Measurements from ENCODE around the gene CAMK2N1.
"Not testable (repeated sequence)": the region's sequence is repeated elsewhere in the genome, so short reads cannot be mapped to it uniquely, and the experiment has no call there.

Gene CAMK2N1

DNA sequence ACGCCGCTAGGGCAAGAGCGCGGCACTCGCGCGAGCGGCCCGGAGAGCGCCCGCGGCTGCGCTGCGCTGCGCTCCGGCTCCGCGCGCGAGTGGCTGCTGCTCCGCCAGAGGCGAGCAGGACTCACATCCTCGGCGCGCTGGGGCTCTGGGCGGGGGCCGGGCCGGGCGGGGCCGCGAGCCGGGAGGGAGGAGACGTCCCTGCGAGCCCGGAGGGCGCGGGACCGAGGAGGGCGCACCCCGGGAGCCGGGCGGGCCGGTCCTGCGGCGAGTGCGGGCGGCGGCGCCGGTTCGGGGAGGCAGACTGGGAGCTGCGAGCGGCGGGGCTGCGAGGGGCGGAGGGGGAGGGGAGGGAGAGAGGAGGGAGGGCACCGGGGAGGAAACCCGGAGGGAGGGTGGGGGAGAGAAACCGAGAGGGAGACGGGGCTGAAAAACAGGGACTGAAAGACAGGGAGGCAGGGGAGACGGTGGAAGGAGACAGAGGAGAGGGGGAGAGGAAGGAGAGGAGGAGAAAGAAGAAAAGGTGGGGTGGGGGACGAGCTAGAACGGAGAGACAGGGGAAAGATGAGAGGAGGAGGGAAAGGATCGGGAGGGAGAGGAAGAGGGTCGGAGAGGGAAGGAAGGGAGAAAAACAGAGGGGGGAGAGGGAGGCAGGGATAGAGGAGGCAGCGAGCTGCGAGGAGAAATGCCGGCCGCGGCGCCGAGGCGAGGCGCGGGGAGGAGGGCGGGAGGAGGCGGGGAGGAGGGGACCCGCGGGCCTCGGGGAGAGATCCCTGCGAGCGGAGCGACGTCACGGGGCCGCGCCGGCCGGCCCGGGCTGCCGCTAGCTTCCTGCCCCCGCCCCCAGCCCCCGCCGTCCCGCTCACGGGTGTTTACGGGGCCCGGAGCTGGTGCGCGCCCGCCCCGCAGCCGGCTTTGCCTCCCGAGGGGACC lies at the start of gene CAMK2N1:
Gene CAMK2N1 (minus strand): TSS at position 684 of the 930 bp plus-strand sequence. CDS start 831 bp downstream, outside the sequence.
- DNase-seq (ENCODE audit: low spot score) = peak; percentile 15

DNA sequence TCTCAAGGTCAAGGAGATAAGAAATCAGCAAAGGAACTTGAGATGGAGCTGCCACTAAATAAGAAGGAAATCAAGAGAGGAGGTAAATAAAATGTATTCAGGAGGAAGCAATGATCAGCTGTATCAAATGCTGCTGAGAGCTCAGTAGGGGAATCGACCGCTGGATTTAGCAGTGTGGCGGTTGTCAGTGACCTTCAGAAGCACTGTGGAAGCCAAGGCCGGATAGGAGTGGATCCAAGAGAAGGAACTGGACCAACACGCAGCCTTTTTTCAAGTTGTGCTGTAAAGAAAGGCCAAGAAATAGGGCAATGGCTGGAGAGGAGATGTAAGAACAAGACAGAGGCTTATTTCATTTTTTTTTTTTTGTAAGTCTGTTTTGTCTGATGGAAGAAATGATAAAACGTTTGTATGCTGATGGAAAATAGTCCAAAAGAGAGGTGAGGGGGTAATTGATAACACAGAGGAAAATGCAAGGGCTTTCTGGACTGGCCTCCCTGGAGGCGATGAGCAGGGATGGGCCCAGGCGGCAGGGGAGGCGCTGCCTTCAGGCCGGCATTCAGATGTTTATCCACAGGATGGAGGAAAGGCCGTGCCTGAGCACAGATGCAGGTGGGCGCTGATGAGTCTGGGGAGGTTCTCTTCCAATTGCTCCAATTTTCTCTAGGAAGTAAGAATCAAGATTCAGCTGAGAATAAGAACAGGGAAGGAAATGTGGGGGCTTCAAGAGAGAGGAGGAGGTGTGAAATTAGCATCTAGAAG lies 48.8 kb upstream of the CAMK2N1 start:
- DNase-seq (ENCODE audit: low spot score) = no peak

DNA sequence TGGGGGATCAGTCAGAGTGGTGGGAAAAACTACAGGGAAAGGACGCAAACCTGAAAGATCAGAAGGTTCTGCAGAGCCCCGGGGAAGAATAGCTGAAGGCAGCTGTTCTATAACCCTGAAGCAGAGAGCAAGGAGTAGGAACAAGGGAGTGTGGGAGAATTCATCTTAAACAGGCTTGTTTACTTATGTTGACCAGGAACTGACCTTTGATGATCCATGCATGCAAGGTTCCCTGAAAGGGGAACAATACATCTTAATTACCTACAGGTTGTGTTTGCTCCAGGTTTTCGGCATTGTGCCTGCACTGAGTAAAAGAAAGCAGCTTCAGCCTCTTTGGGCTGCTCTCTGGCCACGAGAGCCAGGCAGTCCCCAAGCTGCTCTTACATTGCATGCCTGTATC lies 47.6 kb upstream of the CAMK2N1 start:
- no peak for DNase-seq (ENCODE audit: low spot score)

DNA sequence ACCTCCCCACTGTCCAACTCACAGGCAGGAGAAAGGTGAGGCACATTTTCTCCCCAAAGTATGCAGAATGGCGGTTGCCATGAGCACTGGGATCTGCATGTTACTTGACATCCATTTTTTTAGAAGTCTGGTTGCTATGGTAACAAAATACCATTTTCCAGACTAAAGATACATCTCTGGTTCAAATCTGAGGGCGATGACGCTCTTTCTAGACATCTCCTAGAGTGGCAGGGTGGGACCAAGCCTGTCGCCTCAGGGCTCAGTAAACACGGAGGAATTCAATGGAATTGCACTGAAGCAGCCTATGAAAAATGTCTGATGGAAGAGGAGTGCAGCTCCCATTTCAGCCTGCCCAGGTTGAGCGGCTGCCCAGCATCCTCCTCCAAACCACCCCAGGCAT lies 44.9 kb upstream of the CAMK2N1 start:
- DNase-seq (ENCODE audit: low spot score) = no peak

DNA sequence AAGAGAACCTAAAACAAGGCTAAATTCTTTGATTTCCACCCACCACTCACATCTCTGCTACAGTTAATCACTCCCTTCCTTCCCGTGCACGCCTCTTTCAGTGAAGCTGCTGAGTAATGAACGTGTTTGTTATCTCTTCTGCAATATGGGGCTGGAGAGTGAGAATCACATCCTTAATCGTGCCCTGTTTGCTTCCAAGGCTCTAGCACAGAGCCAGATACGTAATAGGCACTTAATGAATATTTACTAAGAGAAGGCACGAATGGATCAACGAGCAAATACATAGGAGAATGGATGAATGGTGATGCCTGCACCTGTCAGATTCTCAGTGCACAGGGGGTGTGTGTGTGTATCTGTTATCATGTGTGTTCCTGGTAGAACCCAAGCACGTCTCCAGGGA lies 44.3 kb upstream of the CAMK2N1 start:
- no peak for DNase-seq (ENCODE audit: low spot score)

DNA sequence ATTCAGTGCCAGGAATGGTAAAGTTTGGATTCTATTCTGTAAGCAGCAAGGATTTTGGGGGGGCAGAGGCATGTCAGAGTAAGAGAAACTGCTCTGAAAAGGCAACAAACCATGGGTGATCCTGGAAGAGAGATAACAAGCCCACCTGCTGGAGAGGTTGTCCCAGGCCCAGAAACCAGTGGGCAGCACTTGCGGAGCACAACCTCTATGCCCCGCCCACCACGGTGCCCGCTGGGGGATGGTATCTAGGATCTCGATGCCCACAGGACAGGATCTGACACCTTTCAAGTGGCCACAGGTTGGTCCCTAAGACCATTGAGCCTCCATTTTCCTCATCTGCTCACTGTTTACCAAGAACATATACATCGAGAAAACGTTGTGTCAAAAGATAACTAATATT lies 42.2 kb upstream of the CAMK2N1 start:
- no peak for DNase-seq (ENCODE audit: low spot score)

DNA sequence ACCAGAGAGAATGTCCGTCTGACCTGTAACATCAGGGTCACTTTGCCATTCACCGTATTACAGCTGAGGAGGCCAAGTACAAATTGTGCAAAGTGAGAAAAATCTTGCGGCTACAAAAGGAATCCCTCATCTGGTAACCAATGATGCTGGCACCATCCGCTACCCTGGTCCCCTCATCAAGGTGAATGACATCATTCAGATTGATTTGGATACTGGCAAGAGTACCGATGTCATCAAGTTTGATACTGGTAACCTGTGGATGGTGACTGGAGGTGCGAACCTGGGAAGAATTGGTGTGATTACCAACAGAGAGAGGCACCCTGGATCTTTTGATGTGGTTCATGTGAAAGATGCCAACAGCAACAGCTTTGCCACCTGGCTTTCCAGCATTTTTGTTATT lies 40.3 kb upstream of the CAMK2N1 start:
- DNase-seq (ENCODE audit: low spot score) = no peak

DNA sequence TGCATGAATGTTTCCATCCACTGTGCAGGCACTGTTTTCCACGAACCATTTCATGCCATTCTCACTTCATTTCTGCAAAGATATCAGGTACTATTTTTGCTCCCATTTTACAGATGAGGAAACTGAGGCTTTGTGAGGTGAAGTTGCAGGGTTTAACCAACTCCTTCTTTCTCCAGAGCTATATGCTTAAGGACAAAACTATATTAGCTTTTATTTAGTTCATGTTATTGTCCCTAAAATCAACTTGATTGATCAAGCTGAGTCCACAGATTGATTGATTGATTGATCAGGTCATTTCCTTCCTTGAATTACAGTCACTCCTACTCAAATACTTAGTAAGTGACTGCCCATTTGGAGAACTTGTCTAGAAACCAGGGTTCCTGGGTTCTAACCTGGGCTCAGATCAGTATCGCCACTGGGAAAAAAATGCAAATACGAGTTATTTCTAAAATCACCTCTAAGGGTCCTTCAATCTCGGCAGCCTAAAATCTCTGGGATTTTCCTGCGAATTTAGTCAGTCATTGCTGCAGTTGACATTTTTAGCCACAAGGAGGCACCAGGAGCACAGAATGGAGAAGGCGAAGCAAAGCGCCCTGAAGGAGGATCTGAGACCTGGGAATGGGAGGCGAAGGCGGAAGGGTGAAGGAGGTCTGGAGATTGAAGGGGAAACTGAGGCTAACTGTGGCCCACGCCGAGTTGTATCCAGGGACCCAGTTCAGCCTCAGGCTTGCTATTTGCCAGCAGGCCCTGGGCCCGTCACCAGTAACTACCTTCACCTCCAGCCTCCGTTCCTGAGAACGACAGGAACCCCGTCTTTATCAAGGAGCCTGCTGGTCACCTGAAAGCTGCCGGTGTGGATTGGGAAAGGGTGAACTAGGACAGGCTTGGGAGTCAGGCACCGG lies 36.2 kb upstream of the CAMK2N1 start:
- DNase-seq (ENCODE audit: low spot score) = peak; percentile 59

DNA sequence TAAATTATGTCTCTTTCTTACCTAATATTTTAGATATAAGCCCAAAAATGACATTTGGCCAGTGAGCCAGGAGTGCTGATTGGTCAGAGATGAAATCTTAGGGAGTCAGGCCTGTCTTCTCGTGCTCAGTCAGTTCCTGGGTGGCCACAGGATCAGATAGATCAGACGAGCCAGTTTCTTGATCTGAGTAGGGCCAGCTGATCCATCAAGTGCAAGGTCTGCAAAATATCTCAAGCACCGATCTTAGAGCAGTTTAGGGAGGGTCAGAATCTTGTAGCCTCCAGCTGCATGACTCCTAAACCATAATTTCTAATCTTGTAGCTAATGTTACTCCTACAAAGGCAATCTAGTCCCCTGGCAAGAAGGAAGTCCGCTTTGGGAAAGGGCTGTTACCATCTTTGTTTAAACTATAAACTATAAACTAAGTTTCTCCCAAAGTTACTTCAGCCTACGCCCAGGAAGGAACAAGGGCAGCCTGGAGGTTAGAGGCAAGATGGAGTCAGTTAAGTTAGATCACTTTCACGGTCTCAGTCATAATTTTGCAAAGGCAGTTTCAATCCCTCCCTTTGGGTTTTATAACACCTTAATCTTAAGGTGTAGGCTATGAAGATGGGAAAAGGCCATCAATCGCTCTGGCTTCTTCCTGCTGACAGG lies 33.7 kb upstream of the CAMK2N1 start:
- DNase-seq (ENCODE audit: low spot score) = not testable (repeated sequence)

DNA sequence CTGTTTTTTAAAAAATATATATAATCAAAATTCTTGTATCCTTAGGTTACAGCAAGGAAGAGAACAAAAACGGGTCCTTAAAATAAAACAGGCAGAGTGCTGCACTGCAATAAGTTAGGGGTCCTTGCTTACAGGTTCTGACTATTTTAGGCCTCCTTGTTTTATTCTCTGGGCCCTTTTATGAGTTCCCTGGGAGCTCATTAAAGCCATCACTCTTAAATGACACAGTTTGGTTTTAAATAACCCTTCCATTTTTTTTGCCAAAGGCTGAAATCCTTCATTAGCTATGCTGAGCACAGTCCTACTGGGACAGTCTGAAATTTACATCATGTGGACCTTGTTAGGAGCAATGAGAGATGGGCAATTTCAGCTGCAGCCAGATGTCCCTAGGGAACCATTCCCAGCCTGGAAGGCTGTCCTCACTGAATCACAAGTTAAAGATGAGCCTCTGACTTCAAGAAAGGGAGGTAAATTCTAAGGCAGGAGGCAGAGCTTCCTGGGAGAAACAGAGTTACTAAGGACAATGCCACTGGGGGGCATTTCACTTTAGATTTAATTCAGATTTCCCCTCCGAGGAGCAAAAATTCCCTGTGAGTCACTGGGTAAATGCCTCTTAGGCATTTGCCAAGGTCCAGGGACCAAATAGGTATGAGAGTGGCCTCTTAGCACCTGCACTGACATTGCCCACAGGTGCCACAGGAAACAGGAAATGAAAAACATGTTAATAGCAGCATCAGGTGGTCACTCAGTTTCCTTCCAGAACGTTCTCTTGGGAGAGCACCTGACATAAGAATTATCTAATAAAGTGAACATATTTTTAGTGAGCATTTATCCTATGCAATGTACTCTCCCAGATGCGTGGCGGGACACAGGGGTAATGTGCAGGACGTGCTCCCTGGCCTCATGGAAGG lies 25.8 kb upstream of the CAMK2N1 start:
- DNase-seq (ENCODE audit: low spot score) = no peak

DNA sequence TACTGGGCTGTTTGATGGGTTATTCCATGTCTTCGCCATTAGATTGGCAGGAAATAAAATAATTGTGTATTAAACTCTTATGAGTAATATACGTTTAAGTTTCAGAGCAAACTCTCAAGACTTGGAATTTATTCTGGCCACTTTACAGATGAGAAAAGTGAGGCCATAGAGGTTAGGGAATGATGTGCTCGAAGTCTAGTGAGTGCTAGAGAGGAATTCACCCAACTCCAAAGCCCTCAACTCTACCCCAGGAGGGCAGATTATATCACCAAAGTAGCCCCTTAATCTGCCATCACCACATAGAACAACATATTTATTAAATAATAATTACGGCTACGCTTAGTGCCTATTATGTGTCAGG lies 22.4 kb upstream of the CAMK2N1 start:
- no peak for DNase-seq (ENCODE audit: low spot score)

DNA sequence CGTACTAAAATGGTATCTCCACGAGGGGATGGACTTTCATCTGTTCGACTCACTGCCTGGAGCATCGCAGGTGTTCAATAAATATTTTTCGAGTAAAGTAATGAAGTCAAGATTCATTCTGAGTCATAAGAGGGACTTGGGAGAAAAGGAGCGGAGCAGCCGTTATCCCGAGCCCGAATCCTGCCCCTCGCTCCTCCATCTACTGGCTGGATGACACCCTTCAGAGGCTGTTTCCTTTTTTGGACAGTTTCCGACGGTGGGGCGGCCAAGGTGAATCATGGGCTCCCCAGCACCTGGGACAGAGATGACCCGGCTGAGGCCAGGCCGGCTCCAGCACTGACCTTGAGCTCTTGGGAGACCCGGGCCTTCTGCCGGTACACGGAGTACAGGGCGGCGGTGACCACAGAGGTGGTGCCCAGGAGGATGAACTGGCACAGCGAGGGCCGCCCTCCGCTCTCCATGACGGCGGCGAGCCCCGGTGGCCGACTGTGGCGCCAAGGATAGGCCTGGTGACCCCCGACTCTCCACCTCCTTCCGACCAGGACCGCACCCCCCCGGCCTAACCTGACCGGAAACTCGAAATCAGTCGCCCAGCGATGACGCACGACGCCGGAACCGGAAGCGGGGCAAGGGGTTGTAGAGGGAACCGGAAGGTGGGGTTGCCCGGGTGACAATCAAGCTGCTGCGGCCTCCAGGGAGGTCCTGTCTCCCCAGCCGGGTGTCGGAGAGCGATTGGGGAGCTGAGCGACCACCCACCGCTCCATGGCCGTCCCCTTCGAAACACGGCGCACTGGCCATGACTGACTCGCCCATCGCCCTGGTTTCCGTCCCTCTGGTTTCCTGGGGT lies 21.8 kb upstream of the CAMK2N1 start, which contains the start of gene MUL1:
Gene MUL1 (minus strand): TSS at position 588 of the 847 bp plus-strand sequence. CDS start 127 bp downstream, at position 461.
- peak; percentile 94 for DNase-seq (ENCODE audit: low spot score)

DNA sequence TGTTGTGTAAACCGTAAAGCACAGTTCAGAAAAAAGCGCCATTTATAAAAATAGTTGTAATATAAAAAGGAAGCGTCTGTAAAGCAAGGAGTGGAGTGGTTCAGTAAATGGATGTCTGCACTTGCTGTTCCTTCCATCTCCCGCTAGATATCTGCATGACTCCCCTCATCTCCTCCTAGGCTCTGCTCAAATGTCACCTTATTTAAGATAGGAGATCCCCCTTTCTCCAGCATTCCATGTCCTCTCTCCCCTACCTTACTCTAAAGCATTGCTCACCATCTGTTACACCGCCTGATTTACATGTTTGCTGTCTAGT lies 21.2 kb upstream of the CAMK2N1 start:
- no peak for DNase-seq (ENCODE audit: low spot score)

DNA sequence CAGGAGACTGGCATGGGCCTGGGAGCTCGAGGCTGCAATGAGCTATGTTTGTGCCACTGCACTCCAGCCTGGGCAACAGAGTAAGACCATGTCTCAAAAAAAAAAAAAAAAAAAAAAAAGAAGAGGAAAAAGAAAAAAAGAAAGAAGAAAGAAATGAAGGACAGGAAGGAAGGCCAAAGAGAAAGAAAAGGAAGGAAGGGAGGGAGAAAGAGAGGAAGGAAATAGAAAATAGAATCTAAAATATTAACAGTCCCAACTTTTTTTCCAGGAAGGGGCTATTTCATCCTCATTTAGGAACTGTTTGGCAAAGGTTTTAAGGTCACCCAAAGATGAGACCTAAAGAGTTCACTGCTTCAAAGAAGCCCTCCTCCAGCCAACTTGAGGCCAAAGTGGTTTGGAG lies 19.5 kb upstream of the CAMK2N1 start:
- DNase-seq (ENCODE audit: low spot score) = no peak

DNA sequence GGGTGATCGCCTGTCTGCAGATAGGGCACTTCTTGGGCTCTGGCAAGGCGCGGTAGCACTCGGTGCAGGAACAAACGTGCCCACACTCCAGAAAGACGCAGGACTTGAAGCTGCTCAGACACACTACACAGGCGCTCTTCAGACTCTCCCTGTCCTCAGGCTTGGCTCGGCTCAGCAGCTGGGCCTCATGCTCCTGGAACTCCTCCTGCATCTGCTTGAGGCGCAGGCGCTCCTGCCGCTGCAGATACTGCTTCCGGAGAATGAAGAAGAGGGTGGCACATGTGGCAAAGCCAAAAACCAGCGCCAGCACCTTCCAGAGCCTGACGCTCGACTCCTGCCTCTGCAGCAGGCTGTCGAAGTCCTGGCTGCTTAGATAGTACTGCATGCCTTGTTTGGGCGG lies 14.7 kb upstream of the CAMK2N1 start:
- DNase-seq (ENCODE audit: low spot score) = no peak

DNA sequence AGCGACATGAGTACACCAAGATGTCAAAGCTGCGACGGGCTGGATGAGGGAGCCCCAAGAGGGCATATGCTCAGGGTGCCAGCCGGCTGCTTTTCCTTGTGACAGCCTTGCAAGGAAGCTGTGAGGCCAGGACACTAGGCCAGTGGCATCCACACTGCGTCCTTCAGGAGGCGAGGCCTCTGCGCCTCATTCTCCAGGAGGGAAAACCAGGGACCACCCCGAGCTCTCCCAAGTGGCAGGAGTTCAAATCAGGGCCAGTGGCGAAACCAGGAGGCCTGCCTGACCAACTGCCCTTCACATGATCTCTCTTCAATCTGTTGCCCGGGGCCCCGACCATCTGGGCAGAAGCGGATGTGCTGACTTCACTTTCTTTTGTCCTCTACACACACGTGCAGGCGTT lies 13.7 kb upstream of the CAMK2N1 start:
- DNase-seq (ENCODE audit: low spot score) = no peak

DNA sequence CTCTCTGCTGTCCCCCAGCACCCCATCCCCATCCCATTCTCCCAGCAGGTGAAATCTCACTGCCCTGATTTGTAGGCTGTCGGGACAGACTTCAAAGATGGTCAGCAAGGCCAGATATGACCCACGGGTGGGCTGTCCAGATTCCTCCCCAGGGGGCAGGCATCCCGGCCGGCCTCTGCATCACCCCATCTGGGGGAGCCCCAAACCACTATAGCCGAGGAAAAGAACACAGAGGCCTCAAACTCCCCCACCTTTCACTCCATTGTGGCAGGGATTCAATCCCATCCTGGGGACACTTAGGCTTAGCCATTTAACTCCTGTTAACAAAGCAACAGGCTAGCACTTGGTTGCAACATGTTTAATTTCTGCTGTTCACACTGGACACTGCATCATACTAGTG lies 13.1 kb upstream of the CAMK2N1 start:
- no peak for DNase-seq (ENCODE audit: low spot score)

DNA sequence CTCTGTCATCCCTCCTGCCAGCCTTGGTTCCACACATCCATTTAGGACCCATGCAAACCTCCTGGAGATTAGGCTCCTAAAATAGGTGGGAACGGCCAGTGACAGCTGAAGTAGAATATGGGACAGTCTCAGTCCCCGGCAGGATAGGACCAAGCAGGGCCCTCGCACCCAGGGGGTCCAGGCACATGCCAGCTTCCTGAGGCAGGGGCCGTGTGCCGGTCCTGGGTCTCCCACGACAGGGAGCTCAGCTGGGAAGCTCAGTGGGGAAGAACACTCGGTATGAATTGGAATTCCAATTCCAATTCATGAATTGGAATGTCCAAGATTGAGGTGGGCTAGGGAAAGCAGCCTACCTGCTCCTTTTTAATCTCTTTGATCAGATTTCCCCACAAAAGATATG lies 12.1 kb upstream of the CAMK2N1 start:
- DNase-seq (ENCODE audit: low spot score) = no peak

DNA sequence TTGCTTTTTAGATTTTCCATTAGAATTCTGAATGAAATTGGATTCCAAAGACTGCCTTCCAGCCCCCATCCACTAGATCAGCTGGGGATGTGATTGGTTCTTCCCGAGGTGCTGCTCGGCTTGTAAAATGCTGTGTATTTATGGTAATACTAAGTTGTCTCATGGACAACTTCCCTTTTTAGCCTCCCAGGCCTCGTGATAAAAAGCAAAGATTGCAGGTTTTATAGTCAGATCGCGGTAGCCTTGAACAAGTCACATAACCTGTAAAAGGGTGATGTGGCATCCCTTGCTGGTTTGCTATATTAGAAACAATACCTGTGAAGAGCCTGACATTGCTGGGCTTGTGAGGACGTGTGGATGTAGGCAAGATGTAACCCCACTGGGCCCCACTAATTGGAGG lies 11.5 kb upstream of the CAMK2N1 start:
- no peak for DNase-seq (ENCODE audit: low spot score)

Measured in activated CD4-positive, alpha-beta T cell treated with anti-CD3 and anti-CD28 coated beads, Interleukin-2, Interleukin-4, amounts not matched to agents 100 ng/mL and 50 ng/mL, durations not matched to agents 16 hours and 8 hours (primary cell).